SU-DHL-6 (cell line): Measurements from ENCODE around the gene HELT.

Experiments
- H2AFZ ChIP-seq: fragments of 200-600 bp; sonication (generic); 2 replicates; pipeline ENCODE4 v1.6.1; 2014; ENCODE audit warnings: low read depth, mild to moderate bottlenecking, moderate library complexity, mixed read lengths, antibody characterized with exemption, low read length; ENCODE audit not compliant: severe bottlenecking
- H3F3A ChIP-seq: fragments of 200-600 bp; shearing (Covaris generic); 2 replicates; pipeline ENCODE4 v1.6.0; 2016; ENCODE audit warnings: antibody characterized with exemption, mild to moderate bottlenecking; ENCODE audit not compliant: insufficient read depth
- H3K27ac ChIP-seq: fragments of 200-600 bp; sonication (generic); 2 replicates; pipeline ENCODE4 v1.5.1; 2016; ENCODE audit warnings: low read depth, mild to moderate bottlenecking, low read length, moderate library complexity, mixed read lengths
- H3K27me3 ChIP-seq: fragments of 200-600 bp; sonication (generic), shearing (Covaris generic); 2 replicates; pipeline ENCODE4 v1.6.0; 2014; ENCODE audit warnings: mild to moderate bottlenecking, low read length
- H3K36me3 ChIP-seq: fragments of 200-600 bp; sonication (generic); 2 replicates; pipeline ENCODE4 v1.6.1; 2014; ENCODE audit warnings: mild to moderate bottlenecking, low read length, mixed read lengths
- H3K4me2 ChIP-seq: fragments of 300-600, 200-600 bp; shearing (Covaris generic), sonication (generic); 2 replicates; pipeline ENCODE4 v1.6.0; 2014; ENCODE audit warnings: low read length, low read depth, mild to moderate bottlenecking; ENCODE audit not compliant: poor library complexity, severe bottlenecking
- H3K4me3 ChIP-seq: fragments of 200-600 bp; sonication (generic); 2 replicates; pipeline ENCODE4 v1.5.1; 2014; ENCODE audit warnings: antibody characterized with exemption, low read length, mild to moderate bottlenecking, mixed read lengths; ENCODE audit not compliant: insufficient read depth, poor library complexity, severe bottlenecking
- H3K79me2 ChIP-seq: fragments of 200-600 bp; sonication (generic); 2 replicates; pipeline ENCODE4 v1.6.1; 2014; ENCODE audit warnings: mild to moderate bottlenecking, low read length, moderate library complexity; ENCODE audit not compliant: insufficient read depth
- H3K9ac ChIP-seq: fragments of 200-600 bp; sonication (generic); 2 replicates; pipeline ENCODE4 v1.7.0; 2014; ENCODE audit warnings: mild to moderate bottlenecking, low read length
- H3K9me2 ChIP-seq: fragments of 200-600 bp; sonication (generic); replicated peaks from 2 replicates; pipeline ENCODE4 v1.6.1; 2014; ENCODE audit warnings: low read length; ENCODE audit not compliant: insufficient read depth
- H3K9me3 ChIP-seq: fragments of 200-600 bp; sonication (generic); 2 replicates; pipeline ENCODE4 v1.6.1; 2014; ENCODE audit warnings: low read length, mixed read lengths; ENCODE audit not compliant: insufficient read depth
- H4K20me1 ChIP-seq: fragments of 200-600 bp; sonication (generic); 2 replicates; pipeline ENCODE4 v1.6.1; 2014; ENCODE audit warnings: low read depth, mild to moderate bottlenecking, antibody characterized with exemption, low read length, moderate library complexity, mixed read lengths
- EZH2phosphoT487 ChIP-seq: fragments of 200-600 bp; sonication (generic), shearing (Covaris generic); conservative IDR thresholded peaks from 2 replicates; pipeline ENCODE4 v1.6.1; 2018; ENCODE audit warnings: mild to moderate bottlenecking, antibody characterized with exemption, low read length, moderate library complexity, mixed read lengths
- TF ChIP-seq, protein P1 (sequence below): fragments of 200-600 bp; sonication (generic); IDR thresholded peaks from one replicate; pipeline ENCODE4 v1.5.1; 2017; ENCODE audit warnings: antibody characterized with exemption, mild to moderate bottlenecking, low read length, moderate library complexity; ENCODE audit not compliant: insufficient read depth, poor library complexity, severe bottlenecking

The HELT gene

DNA sequence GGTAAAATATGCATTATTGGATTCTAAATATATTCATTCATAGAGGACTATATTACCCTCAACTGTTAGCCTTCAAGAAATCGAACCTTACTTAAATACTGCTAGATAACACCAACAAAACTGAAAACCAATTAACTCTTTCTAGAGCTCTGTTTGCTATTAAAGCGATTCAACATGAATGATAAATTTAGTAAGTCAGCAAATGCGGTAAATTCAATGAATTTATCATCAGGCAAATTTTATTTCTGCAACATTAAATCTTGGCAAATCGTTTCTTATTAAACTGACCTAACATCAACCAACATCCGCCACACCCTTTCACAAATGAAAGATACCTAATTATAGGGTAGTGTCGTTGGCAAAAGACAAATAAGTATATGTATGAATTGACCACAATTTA is 26.4 kb upstream of the HELT start:
- Histone ChIP-seq H2AFZ (no peak overlapping the region), H3K9me3 (no peaks in the 10 kb centered on the region), H3K9me2 (no peaks in the 10 kb centered on the region), H3K79me2 (no peaks in the 10 kb centered on the region), H3K9ac (no peak overlapping the region), H3K27me3 (no peaks in the 10 kb centered on the region), H3K4me2 (no peak overlapping the region), H4K20me1 (no peaks in the 10 kb centered on the region), H3K27ac (no peak overlapping the region), H3F3A (no peaks in the 10 kb centered on the region), H3K4me3 (no peak overlapping the region), H3K36me3 (no peaks in the 10 kb centered on the region)
- TF ChIP-seq, protein P1, sequence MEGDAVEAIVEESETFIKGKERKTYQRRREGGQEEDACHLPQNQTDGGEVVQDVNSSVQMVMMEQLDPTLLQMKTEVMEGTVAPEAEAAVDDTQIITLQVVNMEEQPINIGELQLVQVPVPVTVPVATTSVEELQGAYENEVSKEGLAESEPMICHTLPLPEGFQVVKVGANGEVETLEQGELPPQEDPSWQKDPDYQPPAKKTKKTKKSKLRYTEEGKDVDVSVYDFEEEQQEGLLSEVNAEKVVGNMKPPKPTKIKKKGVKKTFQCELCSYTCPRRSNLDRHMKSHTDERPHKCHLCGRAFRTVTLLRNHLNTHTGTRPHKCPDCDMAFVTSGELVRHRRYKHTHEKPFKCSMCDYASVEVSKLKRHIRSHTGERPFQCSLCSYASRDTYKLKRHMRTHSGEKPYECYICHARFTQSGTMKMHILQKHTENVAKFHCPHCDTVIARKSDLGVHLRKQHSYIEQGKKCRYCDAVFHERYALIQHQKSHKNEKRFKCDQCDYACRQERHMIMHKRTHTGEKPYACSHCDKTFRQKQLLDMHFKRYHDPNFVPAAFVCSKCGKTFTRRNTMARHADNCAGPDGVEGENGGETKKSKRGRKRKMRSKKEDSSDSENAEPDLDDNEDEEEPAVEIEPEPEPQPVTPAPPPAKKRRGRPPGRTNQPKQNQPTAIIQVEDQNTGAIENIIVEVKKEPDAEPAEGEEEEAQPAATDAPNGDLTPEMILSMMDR, result no peak
- no peak for TF ChIP-seq EZH2phosphoT487

DNA sequence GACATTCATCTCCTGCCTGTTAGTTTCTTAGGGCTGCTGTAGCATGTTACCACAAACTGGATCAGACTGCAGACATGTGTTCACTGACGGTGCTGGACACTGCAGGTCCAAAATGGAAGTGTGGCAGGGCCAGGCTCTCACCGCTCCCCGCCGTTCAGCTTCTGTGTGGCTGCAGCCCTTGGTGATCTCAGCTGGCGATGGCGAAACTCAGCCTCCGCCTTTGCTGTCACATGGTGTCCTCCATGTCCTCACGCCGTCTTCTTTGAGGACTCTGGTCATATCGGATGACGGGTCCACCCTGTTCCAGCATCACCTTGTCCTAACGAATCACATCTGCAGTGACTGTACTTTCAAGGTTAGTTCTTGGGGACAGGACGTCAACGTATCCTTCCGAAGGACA is 25.9 kb upstream of the HELT start:
- Histone ChIP-seq H3K27me3 (no peaks in the 10 kb centered on the region), H3K79me2 (no peaks in the 10 kb centered on the region)
- TF ChIP-seq, protein P1, result no peak
- no peak for TF ChIP-seq EZH2phosphoT487

DNA sequence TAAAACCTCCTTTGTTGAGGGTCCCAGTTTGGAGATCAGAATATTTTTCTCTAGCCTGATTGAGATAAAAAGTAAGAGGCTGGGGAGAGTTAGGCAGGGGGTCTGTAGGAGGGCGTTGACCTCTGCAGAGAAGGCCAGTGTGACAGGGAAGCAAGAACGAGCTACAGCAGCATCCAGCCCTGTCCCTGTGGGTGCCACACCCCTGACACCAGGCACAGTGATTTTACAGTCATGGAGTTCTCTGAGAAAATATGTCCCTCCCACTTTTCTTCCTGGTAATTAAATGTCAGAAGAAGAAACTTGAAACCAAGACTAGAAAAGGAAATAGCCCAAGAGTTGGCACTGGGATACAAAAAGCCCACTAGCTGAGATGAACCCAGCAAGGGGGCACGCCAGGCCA is 25.0 kb upstream of the HELT start:
- no peak overlapping the region for H3K4me2 ChIP-seq
- H3F3A ChIP-seq, result no peaks in the 10 kb centered on the region
- TF ChIP-seq EZH2phosphoT487, result no peak
- TF ChIP-seq, protein P1, result no peak
- H3K36me3 ChIP-seq, result no peaks in the 10 kb centered on the region
- no peaks in the 10 kb centered on the region for H3K79me2 ChIP-seq
- no peaks in the 10 kb centered on the region for H3K9me3 ChIP-seq
- H3K27ac ChIP-seq, result no peak overlapping the region
- no peak overlapping the region for H2AFZ ChIP-seq
- H3K4me3 ChIP-seq, result no peak overlapping the region
- no peaks in the 10 kb centered on the region for H3K9me2 ChIP-seq
- no peaks in the 10 kb centered on the region for H3K27me3 ChIP-seq
- no peaks in the 10 kb centered on the region for H4K20me1 ChIP-seq
- no peak overlapping the region for H3K9ac ChIP-seq

More for the DNA sequence above, 25.9 kb upstream of the HELT start:
- Histone ChIP-seq H4K20me1 (no peaks in the 10 kb centered on the region), H3K36me3 (no peaks in the 10 kb centered on the region), H3K27ac (no peak overlapping the region), H2AFZ (no peak overlapping the region), H3K4me3 (no peak overlapping the region), H3K9me2 (no peaks in the 10 kb centered on the region), H3K4me2 (no peak overlapping the region), H3K9ac (no peak overlapping the region), H3K9me3 (no peaks in the 10 kb centered on the region), H3F3A (no peaks in the 10 kb centered on the region)

DNA sequence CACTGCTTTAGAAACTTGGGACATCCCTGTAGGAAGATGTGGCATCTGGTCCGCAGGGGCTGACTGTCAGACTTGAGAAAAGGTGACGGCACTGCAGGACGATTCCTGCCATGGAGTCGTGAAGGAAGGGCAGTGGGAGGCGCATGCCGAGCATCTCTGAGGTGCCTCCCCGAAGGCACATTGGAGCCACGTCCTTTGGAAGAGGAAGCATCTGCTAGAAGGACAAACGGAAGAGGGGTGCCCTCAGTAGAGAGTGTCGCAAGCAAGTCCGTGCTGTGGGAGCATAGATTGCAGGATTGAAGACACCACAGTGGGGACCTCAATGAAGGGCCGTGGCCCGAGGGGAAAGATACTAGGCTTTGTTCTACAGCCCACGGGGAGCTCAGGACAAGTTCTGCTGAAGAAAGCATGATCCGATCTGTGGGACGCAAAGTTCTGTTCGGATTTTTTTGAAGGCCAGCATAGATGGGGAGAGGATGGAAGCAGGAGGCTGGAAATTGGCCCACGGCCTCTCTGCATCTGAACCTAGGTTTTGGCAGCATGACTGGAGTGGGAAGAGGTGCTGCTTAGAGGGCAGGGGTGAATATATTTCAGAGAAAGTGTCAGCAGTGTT is 24.2 kb upstream of the HELT start:
- Histone ChIP-seq H3K4me2 (no peak overlapping the region), H3K27ac (no peak overlapping the region), H2AFZ (no peak overlapping the region), H3F3A (no peaks in the 10 kb centered on the region), H3K4me3 (no peak overlapping the region), H3K9me3 (no peaks in the 10 kb centered on the region), H3K9me2 (no peaks in the 10 kb centered on the region), H3K9ac (no peak overlapping the region), H3K79me2 (no peaks in the 10 kb centered on the region), H3K27me3 (no peaks in the 10 kb centered on the region), H4K20me1 (no peaks in the 10 kb centered on the region), H3K36me3 (no peaks in the 10 kb centered on the region)
- no peak for TF ChIP-seq EZH2phosphoT487
- TF ChIP-seq, protein P1, result no peak
